Epidermal melanocyte (primary cell): ENCODE results near the gene SIM1.
A peak's percentile ranks its signal among the peaks of the same experiment; 100 is the strongest.

Source experiments
- DNase-seq: peaks from one replicate; pipeline ENCODE4 v3.0.0; 2011; ENCODE audit warnings: low spot score; ENCODE audit not compliant: insufficient read length

The SIM1 gene

GRCh38 chr6:100464903-100465700, at the start of gene SIM1:
TSS of gene SIM1 (minus strand) at chr6:100464921. CDS start at chr6:100463468, 1,453 bp downstream.
- DNase-seq, result peak; percentile 92

- no peak for DNase-seq
These were observed 47.6 kb upstream of the SIM1 start for GRCh38 chr6:100512203-100512862.

GRCh38 chr6:100509101-100509500, 44.4 kb upstream of the SIM1 start:
- DNase-seq, result no peak

- DNase-seq, result no peak
These were observed 41.9 kb upstream of the SIM1 start for GRCh38 chr6:100506651-100507050.

- DNase-seq, result no peak
These were observed 40.3 kb upstream of the SIM1 start for GRCh38 chr6:100504786-100505737.

- no peak for DNase-seq
These were observed 38.5 kb upstream of the SIM1 start for GRCh38 chr6:100503043-100503705.

- no peak for DNase-seq
These were observed 28.6 kb upstream of the SIM1 start for GRCh38 chr6:100493206-100493888.

GRCh38 chr6:100491952-100492670, 27.4 kb upstream of the SIM1 start:
- no peak for DNase-seq

GRCh38 chr6:100490065-100490464, 25.3 kb upstream of the SIM1 start:
- DNase-seq, result no peak

GRCh38 chr6:100488244-100488643, 23.5 kb upstream of the SIM1 start:
- DNase-seq, result no peak

GRCh38 chr6:100487638-100488037, 22.9 kb upstream of the SIM1 start:
- DNase-seq, result no peak

- DNase-seq, result no peak
These were observed 20.5 kb upstream of the SIM1 start for GRCh38 chr6:100485268-100485667.

GRCh38 chr6:100484474-100484873, 19.8 kb upstream of the SIM1 start:
- no peak for DNase-seq

- no peak for DNase-seq
These were observed 18.0 kb upstream of the SIM1 start for GRCh38 chr6:100482698-100483097.

- no peak for DNase-seq
These were observed 14.7 kb upstream of the SIM1 start for GRCh38 chr6:100479179-100480035.

GRCh38 chr6:100475554-100476320, 11.0 kb upstream of the SIM1 start:
- no peak for DNase-seq

GRCh38 chr6:100473182-100473581, 8.5 kb upstream of the SIM1 start:
- no peak for DNase-seq

GRCh38 chr6:100472674-100473073, 8.0 kb upstream of the SIM1 start:
- no peak for DNase-seq
